K562 (cell line): ENCODE results near the gene ADRA2B. TPM values are rescaled to one million over a fixed set of nuclear protein-coding genes. Genes with fewer than 3 reads are reported as not detected.

Source experiments
- MBD1 ChIP-seq: fragments of 250-450 bp; sonication (Bioruptor Pico); IDR thresholded peaks from 2 replicates; pipeline ENCODE4 v1.8.0; 2022; ENCODE audit warnings: inconsistent platforms
- MYC ChIP-seq, 2 experiments: fragments of 250-450 bp in 1 of 2; sonication (Bioruptor Pico) in 1 of 2; IDR thresholded peaks; 2 replicates each; pipeline versions ENCODE4 v1.5.1 to v1.6.1; 2012 to 2021; ENCODE audit warnings: low read depth in 2 of 2, borderline replicate concordance in 1 of 2, improper control_type of control experiment in 1 of 2, low read length in 1 of 2, mild to moderate bottlenecking in 1 of 2, moderate library complexity in 1 of 2
- NCOR1 ChIP-seq: fragments of 450-650 bp; IDR thresholded peaks from 2 replicates; pipeline ENCODE4 v1.6.1; 2016; ENCODE audit warnings: mild to moderate bottlenecking, moderate library complexity
- polyA plus RNA-seq, 8 experiments: library from polyadenylated mRNA; depleted of rRNA in 4 of 8; stranded (reverse) in 5 of 8; unstranded in 3 of 8; fragments of >200 nt; fragmentation: Nextera tagmentation in 2 of 8; fragmentation: Illumina TruSeq in 1 of 8; extraction: Ambion mirVana in 2 of 8; extraction: Trizol in 1 of 8; gene quantifications; 2 replicates each; pipeline versions ENCODE4 v1.2.1 to v1.2.3, GENCODE V29; 2011 to 2014; ENCODE audit warnings: inconsistent platforms in 1 of 8, missing spikeins in 1 of 8
- total RNA-seq, 7 experiments: library from RNA; depleted of rRNA in 6 of 7; stranded (reverse); fragments of >200 nt in 6 of 7; fragmentation: Illumina TruSeq in 2 of 7; extraction: Trizol in 2 of 7; gene quantifications; 2 replicates each; pipeline versions ENCODE4 v1.2.1 to v1.2.3, GENCODE V29; 2011 to 2021; ENCODE audit warnings: low replicate concordance in 1 of 7
- TF ChIP-seq, protein P1 (sequence below): sonication (generic); formaldehyde crosslinking; IDR thresholded peaks from 2 replicates; pipeline ENCODE4 v1.8.1; 2023; ENCODE audit warnings: mild to moderate bottlenecking, missing genetic modification reagents

Gene ADRA2B
- total and polyA plus RNA-seq, 9 of the 15 experiments (the other 6 are each of a cell fraction or from before 2014, with no cell fraction given) = not detected

- TF ChIP-seq, protein P1, sequence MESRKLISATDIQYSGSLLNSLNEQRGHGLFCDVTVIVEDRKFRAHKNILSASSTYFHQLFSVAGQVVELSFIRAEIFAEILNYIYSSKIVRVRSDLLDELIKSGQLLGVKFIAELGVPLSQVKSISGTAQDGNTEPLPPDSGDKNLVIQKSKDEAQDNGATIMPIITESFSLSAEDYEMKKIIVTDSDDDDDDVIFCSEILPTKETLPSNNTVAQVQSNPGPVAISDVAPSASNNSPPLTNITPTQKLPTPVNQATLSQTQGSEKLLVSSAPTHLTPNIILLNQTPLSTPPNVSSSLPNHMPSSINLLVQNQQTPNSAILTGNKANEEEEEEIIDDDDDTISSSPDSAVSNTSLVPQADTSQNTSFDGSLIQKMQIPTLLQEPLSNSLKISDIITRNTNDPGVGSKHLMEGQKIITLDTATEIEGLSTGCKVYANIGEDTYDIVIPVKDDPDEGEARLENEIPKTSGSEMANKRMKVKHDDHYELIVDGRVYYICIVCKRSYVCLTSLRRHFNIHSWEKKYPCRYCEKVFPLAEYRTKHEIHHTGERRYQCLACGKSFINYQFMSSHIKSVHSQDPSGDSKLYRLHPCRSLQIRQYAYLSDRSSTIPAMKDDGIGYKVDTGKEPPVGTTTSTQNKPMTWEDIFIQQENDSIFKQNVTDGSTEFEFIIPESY = peak; percentile 55
- TF ChIP-seq MYC (IDR thresholded peaks at IDR 0.05; ENCODE audit: low read depth, low read length) (no peak), MYC (CRISPR knock-in tag; IDR thresholded peaks at IDR 0.05; ENCODE audit: borderline replicate concordance, low read depth) (no peak), MBD1 (no peak), NCOR1 (no peak)
Measured at GRCh38 chr2:96115631-96116423, 544 bp downstream of the ADRA2B start (continued).
